Measurements from ENCODE around the gene DMD. TPM values are rescaled to one million over a fixed set of nuclear protein-coding genes. Genes with fewer than 3 reads are reported as not detected.

DMD gene
- total and polyA plus RNA-seq, 2 of the 8 experiments (the other 6 are each of a cell fraction or from before 2014, with no cell fraction given): 4.8 to 7.4 TPM

DNA sequence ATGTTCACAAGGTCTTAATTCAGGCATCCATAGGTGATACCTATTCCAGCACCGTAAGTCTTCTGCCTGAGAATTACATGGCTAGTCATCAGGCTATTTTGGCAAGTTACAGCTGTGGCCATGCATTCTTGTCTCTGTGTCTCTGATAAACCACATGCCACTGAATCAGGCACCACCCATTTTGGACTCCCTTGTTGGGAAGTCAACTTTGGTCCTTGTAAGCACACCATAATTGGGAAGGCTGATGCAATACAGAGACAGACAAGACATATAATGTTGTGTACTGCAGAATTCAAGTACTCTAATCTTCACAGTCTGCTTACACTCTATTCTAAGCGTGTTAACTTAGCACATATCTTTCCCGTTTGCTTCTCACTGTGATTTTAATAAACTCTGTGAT lies 1655.8 kb downstream of the DMD start (continued):
- no peak for TF ChIP-seq NRF1 (IDR thresholded peaks at IDR 0.05; ENCODE audit: low read depth, low read length)
- no peak for TF ChIP-seq CHD1 (IDR thresholded peaks at IDR 0.05; ENCODE audit: low read depth, low read length)
- TF ChIP-seq JUN (IDR thresholded peaks at IDR 0.05; ENCODE audit: low read depth, low read length): no peak
- TF ChIP-seq TCF12 (IDR thresholded peaks at IDR 0.05; ENCODE audit: low read depth, low read length): no peak
- TF ChIP-seq SP2 (IDR thresholded peaks at IDR 0.05; ENCODE audit: low read length): no peak

Measured in H1 (cell line).